ENCODE data around the gene NUBP2. TPM values are rescaled to one million over a fixed set of nuclear protein-coding genes. Genes with fewer than 3 reads are reported as not detected.

NUBP2 gene
- total RNA-seq, 1 experiment from 2014 or later: 128 TPM

Other genes with a start within 250 kb of the NUBP2 start
- gene TMEM204, start 249.3 kb upstream of the NUBP2 start, total RNA-seq (2014; rRNA removed; shearing (Covaris generic)): not detected in 2 replicates
- gene IFT140, start 170.9 kb upstream of the NUBP2 start, total RNA-seq (2014; rRNA removed; shearing (Covaris generic)): 30.5 and 37.3 TPM in 2 replicates
- gene CRAMP1, start 170.6 kb upstream of the NUBP2 start, total RNA-seq (2014; rRNA removed; shearing (Covaris generic)): 4.5 and 7.6 TPM in 2 replicates
- 154 and 199 TPM in 2 replicates for gene JPT2, start 104.7 kb upstream of the NUBP2 start, total RNA-seq (2014; rRNA removed; shearing (Covaris generic))
- 20.6 and 27.7 TPM in 2 replicates for gene MAPK8IP3, start 76.8 kb upstream of the NUBP2 start, total RNA-seq (2014; rRNA removed; shearing (Covaris generic))
- gene NME3, start 11.4 kb upstream of the NUBP2 start, total RNA-seq (2014; rRNA removed; shearing (Covaris generic)): 64.4 and 76.9 TPM in 2 replicates
- gene EME2, start 10.2 kb upstream of the NUBP2 start, total RNA-seq (2014; rRNA removed; shearing (Covaris generic)): 10.4 and 10.6 TPM in 2 replicates
- 276 and 281 TPM in 2 replicates for gene MRPS34, start 9.8 kb upstream of the NUBP2 start, total RNA-seq (2014; rRNA removed; shearing (Covaris generic))
- gene SPSB3, start 389 bp upstream of the NUBP2 start, total RNA-seq (2014; rRNA removed; shearing (Covaris generic)): 14.0 and 27.3 TPM in 2 replicates
- 0.31 TPM in 1 of 2 replicates, not detected in the other for gene IGFALS, start 10.7 kb downstream of the NUBP2 start, total RNA-seq (2014; rRNA removed; shearing (Covaris generic))
- gene HAGH, start 43.9 kb downstream of the NUBP2 start, total RNA-seq (2014; rRNA removed; shearing (Covaris generic)): 81.3 and 108 TPM in 2 replicates
- 63.5 and 85.2 TPM in 2 replicates for gene FAHD1, start 44.2 kb downstream of the NUBP2 start, total RNA-seq (2014; rRNA removed; shearing (Covaris generic))
- gene MEIOB, start 89.2 kb downstream of the NUBP2 start, total RNA-seq (2014; rRNA removed; shearing (Covaris generic)): 81.1 and 105 TPM in 2 replicates
- gene HS3ST6, start 135.5 kb downstream of the NUBP2 start, total RNA-seq (2014; rRNA removed; shearing (Covaris generic)): 1.2 and 9.8 TPM in 2 replicates
- gene MSRB1, start 160.2 kb downstream of the NUBP2 start, total RNA-seq (2014; rRNA removed; shearing (Covaris generic)): 72.3 and 79.3 TPM in 2 replicates
- gene RPL3L, start 171.7 kb downstream of the NUBP2 start, total RNA-seq (2014; rRNA removed; shearing (Covaris generic)): not detected in 2 replicates
- 339 and 361 TPM in 2 replicates for gene NDUFB10, start 176.6 kb downstream of the NUBP2 start, total RNA-seq (2014; rRNA removed; shearing (Covaris generic))
- 10,196 and 11,503 TPM in 2 replicates for gene RPS2, start 181.9 kb downstream of the NUBP2 start, total RNA-seq (2014; rRNA removed; shearing (Covaris generic))
- not detected in 2 replicates for gene RNF151, start 183.9 kb downstream of the NUBP2 start, total RNA-seq (2014; rRNA removed; shearing (Covaris generic))
- gene TBL3, start 189.1 kb downstream of the NUBP2 start, total RNA-seq (2014; rRNA removed; shearing (Covaris generic)): 78.6 and 84.2 TPM in 2 replicates
- gene NOXO1, start 198.5 kb downstream of the NUBP2 start, total RNA-seq (2014; rRNA removed; shearing (Covaris generic)): not detected in 2 replicates
- gene GFER, start 201.2 kb downstream of the NUBP2 start, total RNA-seq (2014; rRNA removed; shearing (Covaris generic)): 41.8 and 51.5 TPM in 2 replicates
- 30.5 and 36.7 TPM in 2 replicates for gene SYNGR3, start 207.0 kb downstream of the NUBP2 start, total RNA-seq (2014; rRNA removed; shearing (Covaris generic))
- gene ZNF598, start 226.9 kb downstream of the NUBP2 start, total RNA-seq (2014; rRNA removed; shearing (Covaris generic)): 58.0 and 72.1 TPM in 2 replicates
- not detected in 2 replicates for gene NPW, start 236.8 kb downstream of the NUBP2 start, total RNA-seq (2014; rRNA removed; shearing (Covaris generic))
- gene NHERF2, start 243.9 kb downstream of the NUBP2 start, total RNA-seq (2014; rRNA removed; shearing (Covaris generic)): 20.5 and 28.9 TPM in 2 replicates